H1 (cell line): ENCODE data around the gene IQGAP3. TPM values are rescaled to one million over a fixed set of nuclear protein-coding genes. Genes with fewer than 3 reads are reported as not detected.

Experiments used
- CBX5 ChIP-seq: fragments of 300-800, 300-1000 bp; sonication (generic); IDR thresholded peaks from 2 replicates; pipeline ENCODE4 v1.7.1; 2016; ENCODE audit warnings: antibody characterized with exemption, low read length, low read depth
- CHD1 ChIP-seq: IDR thresholded peaks from 2 replicates; pipeline ENCODE4 v1.6.1; 2012; ENCODE audit warnings: low read depth, low read length, improper control_type of control experiment
- CHD7 ChIP-seq: fragments of 300-600 bp; sonication (generic); IDR thresholded peaks from 2 replicates; pipeline ENCODE4 v1.7.1; 2012; ENCODE audit warnings: low read length, moderate library complexity, mild to moderate bottlenecking, inconsistent platforms; ENCODE audit not compliant: insufficient replicate concordance
- EP300 ChIP-seq, 2 experiments: IDR thresholded peaks; 1 replicate in 1 of 2; 2 replicates in 1 of 2; pipeline ENCODE4 v1.6.1; 2011 to 2012; ENCODE audit warnings: low read depth in 2 of 2, low read length in 2 of 2, mild to moderate bottlenecking in 2 of 2, borderline replicate concordance in 1 of 2, inconsistent platforms in 1 of 2, moderate library complexity in 1 of 2
- KDM4A ChIP-seq: IDR thresholded peaks from one replicate; pipeline ENCODE4 v1.7.1; 2012; ENCODE audit warnings: low read depth, mild to moderate bottlenecking, moderate library complexity, low read length, inconsistent platforms; ENCODE audit not compliant: severe bottlenecking
- KDM5A ChIP-seq: fragments of 200-600 bp; IDR thresholded peaks from 2 replicates; pipeline ENCODE4 v1.7.1; 2012; ENCODE audit warnings: mild to moderate bottlenecking, low read length, inconsistent platforms, mixed read lengths
- POLR2A ChIP-seq, 2 experiments: IDR thresholded peaks; 1 replicate in 1 of 2; 2 replicates in 1 of 2; pipeline ENCODE4 v1.6.1; 2011; ENCODE audit warnings: low read depth in 2 of 2, low read length in 2 of 2, mild to moderate bottlenecking in 2 of 2; ENCODE audit errors: control extremely low read depth in 1 of 2
- RXRA ChIP-seq: IDR thresholded peaks from 2 replicates; pipeline ENCODE4 v1.6.1; 2011; ENCODE audit warnings: low read depth, mild to moderate bottlenecking, low read length, moderate library complexity; ENCODE audit not compliant: insufficient read depth
- SAP30 ChIP-seq: fragments of 300-600 bp; sonication (generic); IDR thresholded peaks from 2 replicates; pipeline ENCODE4 v1.7.1; 2012; ENCODE audit warnings: low read length, moderate library complexity, mild to moderate bottlenecking, inconsistent platforms; ENCODE audit not compliant: insufficient read depth, insufficient replicate concordance
- YY1 ChIP-seq: IDR thresholded peaks from 2 replicates; pipeline ENCODE4 v1.6.1; 2011; ENCODE audit warnings: low read depth, mild to moderate bottlenecking, low read length
- polyA plus RNA-seq, 7 experiments: library from polyadenylated mRNA; depleted of rRNA in 3 of 7; stranded (reverse) in 5 of 7; unstranded in 2 of 7; fragments of >200 nt in 5 of 7; fragments of 200-250 nt in 2 of 7; gene quantifications; 1 replicate in 5 of 7; 2 replicates in 1 of 7; 4 replicates in 1 of 7; pipeline versions ENCODE4 v1.2.1 to v1.2.3, GENCODE V29; 2011 to 2013; ENCODE audit warnings: missing spikeins in 2 of 7, mixed read lengths in 2 of 7
- total RNA-seq: library from RNA; stranded (reverse); fragmentation: NEBNext Ultra II Directional; extraction: Animal tissue kit (Norgen Biotek cat#: 25700); gene quantifications from 2 replicates; pipeline ENCODE4 v1.2.1, GENCODE V29; 2021

Gene IQGAP3
- total and polyA plus RNA-seq, 2 of the 8 experiments (the other 6 are each of a cell fraction or from before 2014, with no cell fraction given), result 14.6 to 22.3 TPM

- no peak for TF ChIP-seq CHD7
- TF ChIP-seq KDM4A, result peak; percentile 42
- TF ChIP-seq KDM5A, result peak; percentile 84
- peak; percentile 98 for TF ChIP-seq YY1
- peak; percentile 66 to 80; a peak in 2 of 3 replicates for TF ChIP-seq POLR2A (IDR thresholded peaks at IDR 0.05; ENCODE audit: control extremely low read depth in 1 of 2, low read depth in 2 of 2, low read length in 2 of 2)
- peak; percentile 99 for TF ChIP-seq SAP30
- TF ChIP-seq CHD1, result no peak
- no peak for TF ChIP-seq RXRA
- TF ChIP-seq CBX5, result no peak
- no peak for TF ChIP-seq EP300 (IDR thresholded peaks at IDR 0.05; ENCODE audit: borderline replicate concordance in 1 of 2, low read depth in 2 of 2, low read length in 2 of 2)
Measured at GRCh38 chr1:156601122-156601830, 28.9 kb upstream of the IQGAP3 start, which contains the start of gene GPATCH4 (continued).
